HG03196 (cell line): ENCODE results near the gene NKIRAS2.

Experiments used
- ATAC-seq: cut with Tn5 transposase; IDR thresholded peaks from one replicate; pipeline ENCODE4 v1.9.1; 2021; ENCODE audit not compliant: unreplicated experiment

Gene NKIRAS2

GRCh38 chr17:42026857-42027589, 7.1 kb downstream of the NKIRAS2 start:
- no peak for ATAC-seq

GRCh38 chr17:42027590-42027889, 7.7 kb downstream of the NKIRAS2 start:
- no peak for ATAC-seq

- ATAC-seq = no peak
These were observed 8.3 kb downstream of the NKIRAS2 start for GRCh38 chr17:42027961-42028790.

GRCh38 chr17:42028791-42029127, 8.9 kb downstream of the NKIRAS2 start:
- ATAC-seq = no peak

GRCh38 chr17:42031584-42031983, 11.7 kb downstream of the NKIRAS2 start:
- ATAC-seq = no peak

GRCh38 chr17:42034059-42034458, 14.2 kb downstream of the NKIRAS2 start:
- no peak for ATAC-seq

- ATAC-seq = no peak
These were observed 18.5 kb downstream of the NKIRAS2 start for GRCh38 chr17:42038221-42038973.

- ATAC-seq = no peak
These were observed 20.2 kb downstream of the NKIRAS2 start for GRCh38 chr17:42039794-42040763.

- no peak for ATAC-seq
These were observed 20.9 kb downstream of the NKIRAS2 start for GRCh38 chr17:42040818-42041217.

- ATAC-seq = no peak
These were observed 21.7 kb downstream of the NKIRAS2 start for GRCh38 chr17:42041619-42042018.

GRCh38 chr17:42042598-42043319, 22.9 kb downstream of the NKIRAS2 start:
- ATAC-seq = no peak

- ATAC-seq = no peak
These were observed 25.8 kb downstream of the NKIRAS2 start for GRCh38 chr17:42045719-42046118.

GRCh38 chr17:42047343-42047742, 27.5 kb downstream of the NKIRAS2 start:
- ATAC-seq = no peak

GRCh38 chr17:42049834-42050392, 30.0 kb downstream of the NKIRAS2 start:
- no peak for ATAC-seq

GRCh38 chr17:42050393-42051012, 30.6 kb downstream of the NKIRAS2 start, which contains the start of gene C17orf113:
Gene C17orf113 (minus strand): TSS chr17:42050601. CDS start chr17:42043376, 7,225 bp downstream.
- no peak for ATAC-seq

- no peak for ATAC-seq
These were observed 31.1 kb downstream of the NKIRAS2 start for GRCh38 chr17:42051013-42051400.

- no peak for ATAC-seq
These were observed 31.8 kb downstream of the NKIRAS2 start for GRCh38 chr17:42051645-42052044.

- no peak for ATAC-seq
These were observed 32.5 kb downstream of the NKIRAS2 start for GRCh38 chr17:42052346-42052877.
